Neural cell (in vitro differentiated cells): Measurements from ENCODE around the gene IRX6. TPM values are rescaled to one million over a fixed set of nuclear protein-coding genes. Genes with fewer than 3 reads are reported as not detected.

Experiments
- H2AFZ ChIP-seq: fragments of 200-600, 300-800 bp; sonication (generic), shearing (Covaris generic); 2 replicates; pipeline ENCODE4 v1.6.0; 2014; ENCODE audit warnings: low read depth, mild to moderate bottlenecking, antibody characterized with exemption, low read length, moderate library complexity
- H3F3A ChIP-seq: fragments of 200-600 bp; shearing (Covaris generic); 2 replicates; pipeline ENCODE4 v1.6.1; 2016; ENCODE audit warnings: mild to moderate bottlenecking, moderate library complexity, mixed read lengths, antibody characterized with exemption, low read length; ENCODE audit not compliant: insufficient read depth, poor library complexity, severe bottlenecking
- H3K27ac ChIP-seq: fragments of 200-600, 300-800 bp; sonication (generic), shearing (Covaris generic); 2 replicates; pipeline ENCODE4 v1.5.1; 2014; ENCODE audit warnings: mild to moderate bottlenecking, low read length, moderate library complexity
- H3K27me3 ChIP-seq: fragments of 300-800, 200-600 bp; sonication (generic), shearing (Covaris generic); 2 replicates; pipeline ENCODE4 v1.6.0; 2014; ENCODE audit warnings: mild to moderate bottlenecking, low read depth, low read length, moderate library complexity; ENCODE audit not compliant: insufficient read depth
- H3K36me3 ChIP-seq: fragments of 300-800, 200-600 bp; sonication (generic), shearing (Covaris generic); 2 replicates; pipeline ENCODE4 v1.5.1; 2014; ENCODE audit warnings: mild to moderate bottlenecking, antibody characterized with exemption, low read length, moderate library complexity; ENCODE audit not compliant: insufficient read depth
- H3K4me2 ChIP-seq: fragments of 300-800, 200-600 bp; sonication (generic), shearing (Covaris generic); 2 replicates; pipeline ENCODE4 v1.6.0; 2014; ENCODE audit warnings: mild to moderate bottlenecking, low read length
- H3K4me3 ChIP-seq: fragments of 300-800, 200-600 bp; sonication (generic), shearing (Covaris generic); 2 replicates; pipeline ENCODE4 v1.5.1; 2014; ENCODE audit warnings: mild to moderate bottlenecking, low read length, moderate library complexity
- H3K79me2 ChIP-seq: fragments of 200-600 bp; shearing (Covaris generic); replicated peaks from 2 replicates; pipeline ENCODE4 v1.6.0; 2014; ENCODE audit warnings: mild to moderate bottlenecking, low read length, moderate library complexity; ENCODE audit not compliant: insufficient read depth
- H3K9ac ChIP-seq: fragments of 300-800, 200-600 bp; sonication (generic), shearing (Covaris generic); 2 replicates; pipeline ENCODE4 v1.6.1; 2016; ENCODE audit warnings: mild to moderate bottlenecking, low read length, mixed read lengths
- H3K9me2 ChIP-seq: fragments of 200-600 bp; shearing (Covaris generic); 2 replicates; pipeline ENCODE4 v1.6.1; 2016; ENCODE audit warnings: mild to moderate bottlenecking, low read length, mixed read lengths; ENCODE audit not compliant: insufficient read depth
- H3K9me3 ChIP-seq: fragments of 200-600, 300-800 bp; sonication (generic), shearing (Covaris generic); 2 replicates; pipeline ENCODE4 v1.6.1; 2016; ENCODE audit warnings: mild to moderate bottlenecking, mixed run types, low read length, moderate library complexity, mixed read lengths
- H4K20me1 ChIP-seq: fragments of 200-600 bp; shearing (Covaris generic); 2 replicates; pipeline ENCODE4 v1.6.1; 2016; ENCODE audit warnings: mild to moderate bottlenecking, mixed run types; ENCODE audit not compliant: insufficient read depth
- CTCF ChIP-seq: fragments of 450-650 bp; IDR thresholded peaks from 2 replicates; pipeline ENCODE4 v1.5.1; 2014; ENCODE audit warnings: antibody characterized with exemption, mild to moderate bottlenecking, moderate library complexity; ENCODE audit not compliant: poor library complexity, severe bottlenecking
- EP300 ChIP-seq: fragments of 450-650 bp; conservative IDR thresholded peaks from 2 replicates; pipeline ENCODE4 v1.6.1; 2014; ENCODE audit warnings: antibody characterized with exemption, mild to moderate bottlenecking, moderate library complexity; ENCODE audit not compliant: poor library complexity, severe bottlenecking
- EZH2 ChIP-seq: fragments of 200-600, 300-800 bp; shearing (Covaris generic), sonication (generic); IDR thresholded peaks from 2 replicates; pipeline ENCODE4 v1.6.1; 2014; ENCODE audit warnings: antibody characterized with exemption, low read length, borderline replicate concordance, mild to moderate bottlenecking; ENCODE audit not compliant: insufficient read depth, poor library complexity, severe bottlenecking
- MXI1 ChIP-seq: fragments of 450-650 bp; conservative IDR thresholded peaks from 2 replicates; pipeline ENCODE4 v1.6.1; 2014; ENCODE audit warnings: antibody characterized with exemption, mild to moderate bottlenecking; ENCODE audit not compliant: poor library complexity, severe bottlenecking
- POLR2AphosphoS5 ChIP-seq: IDR thresholded peaks from 2 replicates; pipeline ENCODE4 v1.6.1; 2012
- RAD21 ChIP-seq: fragments of 450-650 bp; conservative IDR thresholded peaks from 2 replicates; pipeline ENCODE4 v1.6.1; 2014; ENCODE audit warnings: antibody characterized with exemption, mild to moderate bottlenecking, moderate library complexity
- REST ChIP-seq: IDR thresholded peaks from 2 replicates; pipeline ENCODE4 v1.6.1; 2012; ENCODE audit warnings: borderline replicate concordance
- SMC3 ChIP-seq: fragments of 450-650 bp; conservative IDR thresholded peaks from 2 replicates; pipeline ENCODE4 v1.6.1; 2014; ENCODE audit warnings: antibody characterized with exemption, mild to moderate bottlenecking, moderate library complexity; ENCODE audit not compliant: poor library complexity
- TAF1 ChIP-seq: IDR thresholded peaks from 2 replicates; pipeline ENCODE4 v1.6.1; 2012; ENCODE audit warnings: low read depth
- polyA plus RNA-seq: library from polyadenylated mRNA; depleted of rRNA; stranded (reverse); fragments of >200 nt; gene quantifications from 2 replicates; pipeline ENCODE4 v1.2.3, GENCODE V29; 2014

IRX6 gene
- polyA plus RNA-seq, 1 donor from 2014 or later = not detected

GRCh38 chr16:55373489-55373832, 49.5 kb downstream of the IRX6 start:
- H4K20me1 ChIP-seq = no peaks in the 10 kb centered on the region
- H3K79me2 ChIP-seq = no peaks in the 10 kb centered on the region
- H3K27me3 ChIP-seq = peaks cover 42% of the 10 kb centered on the region
- H2AFZ ChIP-seq = no peak overlapping the region
- no peak overlapping the region for H3K4me3 ChIP-seq
- TF ChIP-seq TAF1 (no peak), POLR2AphosphoS5 (no peak), EP300 (no peak), REST (no peak), EZH2 (no peak), CTCF (no peak)
- H3K4me2 ChIP-seq = no peak overlapping the region
- no peaks in the 10 kb centered on the region for H3K9me2 ChIP-seq
- no peaks in the 10 kb centered on the region for H3K9me3 ChIP-seq
- no peaks in the 10 kb centered on the region for H3F3A ChIP-seq
- no peak overlapping the region for H3K9ac ChIP-seq
- no peak overlapping the region for H3K27ac ChIP-seq
- no peaks in the 10 kb centered on the region for H3K36me3 ChIP-seq

GRCh38 chr16:55376045-55376444, 52.0 kb downstream of the IRX6 start:
- Histone ChIP-seq H4K20me1 (no peaks in the 10 kb centered on the region), H3K4me2 (no peak overlapping the region)
- no peak for TF ChIP-seq EP300
- TF ChIP-seq POLR2AphosphoS5 = no peak
- TF ChIP-seq RAD21 = no peak
- TF ChIP-seq MXI1 = no peak
- TF ChIP-seq EZH2 = no peak
- TF ChIP-seq SMC3 = no peak
- TF ChIP-seq TAF1 = no peak
- TF ChIP-seq CTCF = no peak
- TF ChIP-seq REST = no peak

More at GRCh38 chr16:55376045-55376444, 52.0 kb downstream of the IRX6 start:
- H3K27me3 ChIP-seq = peaks cover 20% of the 10 kb centered on the region
- H3K9me3 ChIP-seq = no peaks in the 10 kb centered on the region
- no peak overlapping the region for H3K9ac ChIP-seq
- H3F3A ChIP-seq = no peaks in the 10 kb centered on the region
- H3K4me3 ChIP-seq = no peak overlapping the region
- no peaks in the 10 kb centered on the region for H3K36me3 ChIP-seq
- no peaks in the 10 kb centered on the region for H3K79me2 ChIP-seq
- H2AFZ ChIP-seq = no peak overlapping the region
- H3K27ac ChIP-seq = no peak overlapping the region
- no peaks in the 10 kb centered on the region for H3K9me2 ChIP-seq
